ENCODE data around the gene ASPDH. TPM values are rescaled to one million over a fixed set of nuclear protein-coding genes. Genes with fewer than 3 reads are reported as not detected.

Gene ASPDH
- total and polyA plus RNA-seq, 2 donors (not counting 1 experiment from before 2014, with no cell fraction given): not detected

- ATAC-seq (ENCODE audit: low read depth): no peak
- CTCF ChIA-PET: no interaction called here
Observed at GRCh38 chr19:50542943-50543342, 29.2 kb upstream of the ASPDH start.

DNA sequence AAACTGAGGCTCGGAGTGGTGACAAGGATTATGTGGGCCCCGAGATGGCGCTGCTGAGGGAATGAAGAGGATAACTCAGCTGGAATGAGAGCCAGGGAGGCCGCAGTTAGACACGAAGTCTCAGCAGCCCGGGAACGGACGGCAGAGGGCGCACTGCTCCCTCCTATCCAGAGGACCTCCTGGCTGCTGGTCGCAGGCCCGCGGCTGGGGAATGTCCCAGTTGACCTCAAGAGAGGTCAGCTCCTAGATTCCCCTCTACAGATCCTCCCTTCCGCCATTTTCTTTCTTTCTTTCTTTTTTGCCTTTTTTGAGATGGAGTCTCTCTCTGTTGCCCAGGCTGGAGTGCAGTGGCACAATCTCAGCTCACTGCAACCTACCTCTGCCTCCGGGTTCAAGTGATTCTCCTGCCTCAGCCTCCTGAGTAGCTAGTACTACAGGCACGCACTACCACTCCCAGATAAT, 24.1 kb upstream of the ASPDH start:
- Mint-ChIP-seq H3K27me3 (peaks cover 13% of the 10 kb centered on the region), H3K9me3 (ENCODE audit: insufficient read depth) (peaks cover 7% of the 10 kb centered on the region), H3K4me3 (no peak overlapping the region), H3K27ac (no peak overlapping the region), H3K4me1 (no peaks in the 10 kb centered on the region)
- POLR2A ChIA-PET: no interaction called here
- CTCF ChIA-PET: interaction anchor here (0.6 to 4.0 kb wide), 10 partner anchors 14 to 388 kb away, joined by 3 to 17 read pairs (median 6); no protein-coding TSS in a partner anchor
- Histone ChIP-seq H3K9me3 (ENCODE audit: control extremely low read depth in 1 of 3, control insufficient read depth in 2 of 3, insufficient read depth in 1 of 3, low read length in 2 of 3) (peaks cover 0 to 8% (median 7%) of the 10 kb centered on the region in 3 donors), H4K20me1 (ENCODE audit: control insufficient read depth, insufficient read depth, low read length, poor library complexity, severe bottlenecking) (no peaks in the 10 kb centered on the region), H3K9ac (ENCODE audit: low read length) (no peak overlapping the region), H3K4me2 (replicated peaks; ENCODE audit: low read depth, low read length, poor library complexity, severe bottlenecking) (no peak overlapping the region), H3K27me3 (replicated peaks in 1 of 4; ENCODE audit: control extremely low read depth in 1 of 4, control insufficient read depth in 3 of 4, insufficient read depth in 4 of 4, low read length in 3 of 4) (peaks cover 0 to 8% (median 0%) of the 10 kb centered on the region in 4 experiments), H3K36me3 (replicated peaks in 1 of 2; ENCODE audit: control extremely low read depth in 1 of 2, control insufficient read depth in 1 of 2, extremely low read depth in 1 of 2, insufficient read depth in 2 of 2, low read length in 1 of 2) (no peaks in the 10 kb centered on the region), H3K4me3 (ENCODE audit: control extremely low read depth in 1 of 5, extremely low read depth in 1 of 5, insufficient read depth in 1 of 5, low read depth in 2 of 5, low read length in 4 of 5) (no peak overlapping the region), H3K79me2 (ENCODE audit: control insufficient read depth, insufficient read depth, low read length) (no peaks in the 10 kb centered on the region), H2AFZ (ENCODE audit: insufficient read depth, low read depth, low read length, poor library complexity, severe bottlenecking) (no peak overlapping the region), H3K4me1 (ENCODE audit: control insufficient read depth in 2 of 2, insufficient read depth in 2 of 2, low read length in 2 of 2) (no peaks in the 10 kb centered on the region), H3K27ac (ENCODE audit: low read length in 2 of 2) (no peak overlapping the region)
- under 1% methylated on average over 12 of the region's 15 CpGs for WGBS (ENCODE audit: insufficient coverage)
- DNase-seq (peak; percentile 66), ATAC-seq (ENCODE audit: low read depth) (peak; percentile 36)
- TF ChIP-seq EZH2 (IDR thresholded peaks at IDR 0.05; ENCODE audit: borderline replicate concordance, insufficient read depth, low read depth, low read length, poor library complexity, severe bottlenecking) (no peak), CTCF (IDR thresholded peaks at IDR 0.05) (peak; percentile 74)
- intact Hi-C loops (cut with micrococcal nuclease): loop anchor here (1.0 kb wide), 1 partner anchor 246 kb away; no protein-coding TSS in a partner anchor

More at GRCh38 chr19:50542943-50543342, 29.2 kb upstream of the ASPDH start:
- no peaks in the 10 kb centered on the region for H3K79me2 ChIP-seq (ENCODE audit: control insufficient read depth, insufficient read depth, low read length)
- H3K9me3 ChIP-seq (ENCODE audit: control extremely low read depth in 1 of 3, control insufficient read depth in 2 of 3, insufficient read depth in 1 of 3, low read length in 2 of 3): no peaks in the 10 kb centered on the region
- no peaks in the 10 kb centered on the region for H4K20me1 ChIP-seq (ENCODE audit: control insufficient read depth, insufficient read depth, low read length, poor library complexity, severe bottlenecking)
- no peak overlapping the region for H3K9ac ChIP-seq (ENCODE audit: low read length)
- DNase-seq: no peak
- TF ChIP-seq EZH2 (IDR thresholded peaks at IDR 0.05; ENCODE audit: borderline replicate concordance, insufficient read depth, low read depth, low read length, poor library complexity, severe bottlenecking): no peak
- TF ChIP-seq CTCF (IDR thresholded peaks at IDR 0.05): no peak
- H3K27me3 Mint-ChIP-seq: no peaks in the 10 kb centered on the region
- no peak overlapping the region for H3K4me3 Mint-ChIP-seq
- no peak overlapping the region for H3K4me2 ChIP-seq (replicated peaks; ENCODE audit: low read depth, low read length, poor library complexity, severe bottlenecking)
- H3K9me3 Mint-ChIP-seq (ENCODE audit: insufficient read depth): no peaks in the 10 kb centered on the region
- no peak overlapping the region for H3K4me3 ChIP-seq (ENCODE audit: control extremely low read depth in 1 of 5, extremely low read depth in 1 of 5, insufficient read depth in 1 of 5, low read depth in 2 of 5, low read length in 4 of 5)
- H3K4me1 Mint-ChIP-seq: no peaks in the 10 kb centered on the region
- no peak overlapping the region for H2AFZ ChIP-seq (ENCODE audit: insufficient read depth, low read depth, low read length, poor library complexity, severe bottlenecking)
- intact Hi-C loops (cut with micrococcal nuclease): no loop called here
- no peak overlapping the region for H3K27ac ChIP-seq (ENCODE audit: low read length in 2 of 2)
- no peaks in the 10 kb centered on the region for H3K4me1 ChIP-seq (ENCODE audit: control insufficient read depth in 2 of 2, insufficient read depth in 2 of 2, low read length in 2 of 2)
- WGBS (ENCODE audit: insufficient coverage): 87% methylated on average over 21 of the region's 21 CpGs
- POLR2A ChIA-PET: no interaction called here
- peaks cover 0 to 3% (median 0%) of the 10 kb centered on the region in 4 experiments for H3K27me3 ChIP-seq (replicated peaks in 1 of 4; ENCODE audit: control extremely low read depth in 1 of 4, control insufficient read depth in 3 of 4, insufficient read depth in 4 of 4, low read length in 3 of 4)
- no peak overlapping the region for H3K27ac Mint-ChIP-seq
- H3K36me3 ChIP-seq (replicated peaks in 1 of 2; ENCODE audit: control extremely low read depth in 1 of 2, control insufficient read depth in 1 of 2, extremely low read depth in 1 of 2, insufficient read depth in 2 of 2, low read length in 1 of 2): no peaks in the 10 kb centered on the region
